Measurements from ENCODE around the gene GRID1. TPM values are rescaled to one million over a fixed set of nuclear protein-coding genes. Genes with fewer than 3 reads are reported as not detected.

GRID1 gene
- total RNA-seq, 1 donor from 2014 or later = 7.1 TPM

DNA sequence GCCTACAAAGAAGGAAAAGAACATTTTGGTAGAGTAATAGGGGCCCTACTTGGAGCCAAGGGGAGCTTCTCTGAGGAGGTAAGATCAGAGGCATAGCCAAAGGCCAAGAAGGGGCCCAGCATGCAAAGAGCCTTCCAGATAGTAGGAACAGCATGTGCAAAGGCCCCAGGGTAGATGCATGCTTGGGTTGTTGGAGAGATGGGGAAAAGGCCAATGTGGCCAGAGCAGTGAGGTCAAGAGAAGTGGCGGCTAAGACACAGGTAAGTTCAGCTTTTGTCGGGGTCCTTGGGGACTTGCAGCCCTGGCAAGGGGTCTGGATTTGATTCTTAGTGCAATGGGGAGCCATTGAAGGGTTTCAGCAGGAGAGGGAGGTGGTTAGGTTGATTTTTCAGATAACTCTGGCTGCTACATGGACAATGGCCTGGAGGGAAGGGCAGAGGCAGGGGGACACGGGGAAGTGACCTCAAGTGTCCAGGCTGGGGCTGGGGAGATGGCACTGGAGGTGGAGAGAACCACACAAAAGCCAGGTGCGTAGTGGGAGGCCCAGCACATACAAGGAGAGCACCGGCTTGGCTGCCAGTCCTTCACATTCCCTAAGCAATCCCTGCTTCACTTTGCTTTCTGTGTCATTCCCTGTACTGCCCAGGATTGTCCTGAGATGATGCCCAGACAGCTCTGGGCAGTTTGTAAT is 16.5 kb downstream of the GRID1 start:
- TF ChIP-seq POLR2A (IDR thresholded peaks at IDR 0.05) (no peak), POLR2AphosphoS5 (IDR thresholded peaks at IDR 0.05; ENCODE audit: insufficient read depth in 1 of 2, low read depth in 1 of 2) (no peak)
- TF ChIP-seq, protein P1, sequence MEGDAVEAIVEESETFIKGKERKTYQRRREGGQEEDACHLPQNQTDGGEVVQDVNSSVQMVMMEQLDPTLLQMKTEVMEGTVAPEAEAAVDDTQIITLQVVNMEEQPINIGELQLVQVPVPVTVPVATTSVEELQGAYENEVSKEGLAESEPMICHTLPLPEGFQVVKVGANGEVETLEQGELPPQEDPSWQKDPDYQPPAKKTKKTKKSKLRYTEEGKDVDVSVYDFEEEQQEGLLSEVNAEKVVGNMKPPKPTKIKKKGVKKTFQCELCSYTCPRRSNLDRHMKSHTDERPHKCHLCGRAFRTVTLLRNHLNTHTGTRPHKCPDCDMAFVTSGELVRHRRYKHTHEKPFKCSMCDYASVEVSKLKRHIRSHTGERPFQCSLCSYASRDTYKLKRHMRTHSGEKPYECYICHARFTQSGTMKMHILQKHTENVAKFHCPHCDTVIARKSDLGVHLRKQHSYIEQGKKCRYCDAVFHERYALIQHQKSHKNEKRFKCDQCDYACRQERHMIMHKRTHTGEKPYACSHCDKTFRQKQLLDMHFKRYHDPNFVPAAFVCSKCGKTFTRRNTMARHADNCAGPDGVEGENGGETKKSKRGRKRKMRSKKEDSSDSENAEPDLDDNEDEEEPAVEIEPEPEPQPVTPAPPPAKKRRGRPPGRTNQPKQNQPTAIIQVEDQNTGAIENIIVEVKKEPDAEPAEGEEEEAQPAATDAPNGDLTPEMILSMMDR (IDR thresholded peaks at IDR 0.05) = no peak
- no peak for DNase-seq (ENCODE audit: extremely low spot score in 2 of 2)
- H3K27me3 ChIP-seq = no peaks in the 10 kb centered on the region
- no peaks in the 10 kb centered on the region for H3K9me3 ChIP-seq
- H3K4me3 ChIP-seq = no peak overlapping the region
- no peaks in the 10 kb centered on the region for H3K36me3 ChIP-seq
- H3K27ac ChIP-seq = no peak overlapping the region
- intact Hi-C loops (cut with DNase I) = no loop called here
- no peaks in the 10 kb centered on the region for H3K4me1 ChIP-seq

DNA sequence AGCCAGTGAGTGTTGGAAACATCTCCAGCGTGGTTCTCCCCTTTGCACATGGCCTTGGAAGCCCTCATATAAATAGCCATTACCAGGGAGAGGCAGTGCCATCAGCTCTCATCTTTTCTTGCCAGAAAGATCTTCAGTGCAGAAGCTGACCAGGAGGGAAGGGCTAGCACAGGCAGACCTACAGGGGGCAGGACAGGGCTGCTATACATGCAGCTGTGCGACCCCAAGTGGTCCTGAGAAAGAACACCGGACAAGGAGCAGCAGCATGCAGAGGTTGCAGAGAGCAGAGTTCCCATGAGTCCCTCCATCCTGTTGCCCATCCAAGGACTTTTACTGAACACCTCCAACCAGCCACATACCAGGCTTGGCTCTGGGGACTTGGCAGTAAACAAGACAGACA is 17.1 kb downstream of the GRID1 start:
- intact Hi-C loops (cut with DNase I) = no loop called here
- H3K4me1 ChIP-seq = no peaks in the 10 kb centered on the region
- H3K9me3 ChIP-seq = no peaks in the 10 kb centered on the region
- no peak for DNase-seq (ENCODE audit: extremely low spot score in 2 of 2)
- H3K27me3 ChIP-seq = no peaks in the 10 kb centered on the region
- TF ChIP-seq, protein P1 (IDR thresholded peaks at IDR 0.05) = no peak
- TF ChIP-seq POLR2A (IDR thresholded peaks at IDR 0.05) = no peak
- no peak overlapping the region for H3K27ac ChIP-seq
- no peak overlapping the region for H3K4me3 ChIP-seq
- H3K36me3 ChIP-seq = no peaks in the 10 kb centered on the region

DNA sequence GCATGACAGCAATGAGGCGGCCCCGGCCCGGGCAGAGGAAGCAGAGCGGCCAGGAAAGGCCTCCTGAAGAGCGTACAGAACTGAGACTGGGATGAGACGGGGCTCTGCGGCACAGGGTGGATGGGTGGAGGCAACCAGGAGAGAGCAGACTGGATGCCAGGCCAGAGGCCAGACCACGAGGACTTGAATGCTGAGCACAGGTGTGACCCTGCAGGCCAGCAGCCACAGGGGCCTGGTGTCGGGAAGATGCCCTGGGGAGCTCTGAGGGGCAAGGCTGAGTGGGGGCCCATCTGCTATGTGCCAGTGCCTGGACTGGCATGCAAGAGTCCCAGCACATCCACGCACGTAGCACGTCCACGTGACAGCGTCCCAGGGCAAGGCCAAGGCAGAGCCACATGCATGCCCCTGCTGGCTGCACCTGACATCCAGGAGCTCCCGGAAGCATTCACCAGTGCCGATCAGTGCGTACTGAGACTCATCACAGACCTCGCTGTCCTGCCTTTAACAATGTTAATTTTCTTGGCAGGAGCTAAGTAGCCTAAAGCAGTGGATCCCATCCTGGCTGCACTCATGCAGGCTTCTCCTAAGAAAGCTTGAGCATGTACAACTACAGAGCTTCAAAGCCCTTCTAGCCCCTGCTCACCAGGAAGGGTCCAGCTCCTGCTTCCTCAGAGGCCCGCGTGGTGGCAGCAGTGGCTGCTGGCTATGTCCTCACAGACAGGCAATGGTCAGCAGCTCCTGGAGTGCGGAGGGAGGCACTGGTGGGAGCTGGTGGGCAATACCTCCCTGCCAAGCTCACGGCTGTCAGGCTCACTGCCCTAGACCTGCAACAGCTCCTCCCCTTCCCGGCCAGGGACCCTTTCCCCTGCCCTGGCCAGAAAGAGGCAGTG is 18.0 kb downstream of the GRID1 start:
- Histone ChIP-seq H3K4me1 (no peaks in the 10 kb centered on the region), H3K27me3 (no peaks in the 10 kb centered on the region), H3K4me3 (no peak overlapping the region), H3K36me3 (no peaks in the 10 kb centered on the region), H3K9me3 (no peaks in the 10 kb centered on the region), H3K27ac (no peak overlapping the region)
- no peak for DNase-seq (ENCODE audit: extremely low spot score in 2 of 2)
- intact Hi-C loops (cut with DNase I) = no loop called here
- TF ChIP-seq, protein P1 (IDR thresholded peaks at IDR 0.05) = no peak
- TF ChIP-seq POLR2A (IDR thresholded peaks at IDR 0.05) (no peak), POLR2AphosphoS5 (IDR thresholded peaks at IDR 0.05; ENCODE audit: insufficient read depth in 1 of 2, low read depth in 1 of 2) (no peak)

DNA sequence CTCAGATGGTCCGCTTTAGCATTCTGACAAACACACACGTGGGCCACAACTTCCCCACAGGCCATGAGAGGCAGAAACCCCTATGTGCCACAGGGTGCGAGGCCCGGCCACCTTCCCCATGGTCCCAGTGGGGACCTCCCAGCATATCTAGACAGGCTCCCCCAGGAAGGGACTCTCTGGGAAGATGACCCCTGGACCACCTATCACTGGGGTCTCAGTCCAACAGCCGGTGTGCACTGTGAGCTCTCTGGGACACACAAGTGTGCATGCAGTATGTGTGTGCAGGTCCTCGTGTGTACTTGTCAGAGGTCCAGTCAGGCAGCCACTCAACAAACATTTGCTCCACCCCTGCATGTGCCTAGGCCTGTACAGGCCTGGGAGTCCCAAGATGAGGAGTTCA is 18.7 kb downstream of the GRID1 start:
- DNase-seq (ENCODE audit: extremely low spot score in 2 of 2) = no peak
- Histone ChIP-seq H3K9me3 (no peaks in the 10 kb centered on the region), H3K27me3 (no peaks in the 10 kb centered on the region), H3K27ac (no peak overlapping the region), H3K4me3 (no peak overlapping the region), H3K4me1 (no peaks in the 10 kb centered on the region), H3K36me3 (no peaks in the 10 kb centered on the region)
- TF ChIP-seq POLR2AphosphoS5 (IDR thresholded peaks at IDR 0.05; ENCODE audit: insufficient read depth in 1 of 2, low read depth in 1 of 2) (no peak), POLR2A (IDR thresholded peaks at IDR 0.05) (no peak)
- TF ChIP-seq, protein P1 (IDR thresholded peaks at IDR 0.05) = no peak
- intact Hi-C loops (cut with DNase I) = no loop called here
